Measurements from ENCODE around the gene DYRK3. TPM values are rescaled to one million over a fixed set of nuclear protein-coding genes. Genes with fewer than 3 reads are reported as not detected.

The DYRK3 gene
- total and polyA plus RNA-seq, 10 donors = 0.65 to 6.6 (median 2.8) TPM

DNA sequence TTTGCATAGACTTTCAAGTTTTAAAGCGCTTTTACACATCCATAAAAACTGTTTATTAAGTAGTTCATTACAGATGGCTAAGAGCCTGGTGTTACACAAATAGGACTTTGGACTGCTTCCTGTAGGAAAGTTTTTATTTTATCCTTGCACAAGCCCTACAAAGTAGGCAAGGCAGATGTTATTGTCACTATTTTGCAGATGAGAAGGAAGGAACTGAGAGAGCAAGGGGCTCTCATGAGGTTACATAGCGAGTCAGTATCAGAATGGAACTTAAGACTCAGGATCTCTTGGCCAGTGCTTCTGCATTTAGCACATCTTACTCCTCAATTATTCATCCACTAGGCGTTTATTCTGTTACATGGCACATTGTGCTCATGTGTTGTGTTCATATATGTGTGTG lies 46.8 kb downstream of the DYRK3 start:
- H3K4me1 ChIP-seq = peaks cover 10 to 79% (median 57%) of the 10 kb centered on the region in 6 donors
- intact Hi-C loops (cut with DNase I; ENCODE audit: low total_unique reads) = no loop called here
- 45 to 72% (median 58%) methylated on average over 3 of the region's 3 CpGs for WGBS, 5 donors
- TF ChIP-seq, protein P1, sequence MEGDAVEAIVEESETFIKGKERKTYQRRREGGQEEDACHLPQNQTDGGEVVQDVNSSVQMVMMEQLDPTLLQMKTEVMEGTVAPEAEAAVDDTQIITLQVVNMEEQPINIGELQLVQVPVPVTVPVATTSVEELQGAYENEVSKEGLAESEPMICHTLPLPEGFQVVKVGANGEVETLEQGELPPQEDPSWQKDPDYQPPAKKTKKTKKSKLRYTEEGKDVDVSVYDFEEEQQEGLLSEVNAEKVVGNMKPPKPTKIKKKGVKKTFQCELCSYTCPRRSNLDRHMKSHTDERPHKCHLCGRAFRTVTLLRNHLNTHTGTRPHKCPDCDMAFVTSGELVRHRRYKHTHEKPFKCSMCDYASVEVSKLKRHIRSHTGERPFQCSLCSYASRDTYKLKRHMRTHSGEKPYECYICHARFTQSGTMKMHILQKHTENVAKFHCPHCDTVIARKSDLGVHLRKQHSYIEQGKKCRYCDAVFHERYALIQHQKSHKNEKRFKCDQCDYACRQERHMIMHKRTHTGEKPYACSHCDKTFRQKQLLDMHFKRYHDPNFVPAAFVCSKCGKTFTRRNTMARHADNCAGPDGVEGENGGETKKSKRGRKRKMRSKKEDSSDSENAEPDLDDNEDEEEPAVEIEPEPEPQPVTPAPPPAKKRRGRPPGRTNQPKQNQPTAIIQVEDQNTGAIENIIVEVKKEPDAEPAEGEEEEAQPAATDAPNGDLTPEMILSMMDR (IDR thresholded peaks at IDR 0.05 in 8 of 11, conservative IDR thresholded peaks at IDR 0.05 in 3 of 11) = no peak
- TF ChIP-seq POLR2AphosphoS5 (IDR thresholded peaks at IDR 0.05) (no peak), POLR2A (IDR thresholded peaks at IDR 0.05) (no peak)
- no peak overlapping the region for H3K27ac ChIP-seq
- no peak overlapping the region for H3K4me3 ChIP-seq
- H3K36me3 ChIP-seq = no peaks in the 10 kb centered on the region
- no peaks in the 10 kb centered on the region for H3K27me3 ChIP-seq (replicated peaks in 1 of 7)
- DNase-seq = no peak
- no peaks in the 10 kb centered on the region for H3K9me3 ChIP-seq

DNA sequence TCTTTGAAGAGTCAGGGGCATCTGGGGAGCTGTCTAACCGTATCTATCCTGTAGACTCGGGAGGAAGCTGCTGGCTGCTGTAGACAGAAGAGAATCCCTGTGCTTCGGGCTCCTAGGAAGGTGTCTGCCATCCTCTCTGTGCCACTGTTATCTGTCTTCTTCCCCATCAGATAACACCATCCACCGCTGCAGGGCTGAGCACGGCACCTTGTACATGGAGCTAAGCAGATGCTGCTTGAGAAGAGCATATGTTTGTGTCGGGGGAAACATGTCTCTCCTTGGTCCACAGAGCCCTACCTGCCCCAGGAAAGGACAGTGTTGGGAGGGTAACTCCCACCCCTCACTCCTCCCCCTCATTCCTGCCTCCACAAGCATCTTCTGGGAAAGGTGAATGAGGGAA lies 48.0 kb downstream of the DYRK3 start:
- H3K36me3 ChIP-seq = no peaks in the 10 kb centered on the region
- WGBS, 5 donors = 84 to 92% (median 89%) methylated on average over 6 of the region's 6 CpGs
- DNase-seq = no peak
- H3K27me3 ChIP-seq (replicated peaks in 1 of 7) = no peaks in the 10 kb centered on the region
- H3K27ac ChIP-seq = no peak overlapping the region
- no peak overlapping the region for H3K4me3 ChIP-seq
- TF ChIP-seq POLR2A (IDR thresholded peaks at IDR 0.05) (no peak), POLR2AphosphoS5 (IDR thresholded peaks at IDR 0.05) (no peak)
- TF ChIP-seq, protein P1 (IDR thresholded peaks at IDR 0.05 in 8 of 11, conservative IDR thresholded peaks at IDR 0.05 in 3 of 11) = no peak
- peaks cover 18 to 88% (median 69%) of the 10 kb centered on the region in 6 donors for H3K4me1 ChIP-seq
- intact Hi-C loops (cut with DNase I; ENCODE audit: low total_unique reads) = no loop called here
- H3K9me3 ChIP-seq = no peaks in the 10 kb centered on the region

DNA sequence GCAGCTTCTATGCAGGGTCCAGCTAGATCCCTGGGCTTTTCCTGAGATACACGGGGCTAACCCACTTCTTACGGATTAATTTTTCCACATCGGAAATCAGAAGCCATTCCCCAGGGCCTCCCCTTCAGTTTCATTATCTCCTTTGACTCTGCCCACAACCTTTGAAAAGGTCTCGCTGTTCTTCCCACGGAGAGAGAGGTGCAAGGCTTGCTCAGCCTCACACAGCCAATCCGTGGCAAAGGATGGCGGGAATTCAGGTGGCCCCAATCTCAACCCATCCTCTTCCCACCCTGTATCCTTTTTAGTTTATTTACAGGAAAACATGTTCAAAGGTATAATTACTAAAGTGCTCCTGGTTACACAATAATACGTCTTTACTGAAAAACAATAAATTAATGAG lies 48.7 kb downstream of the DYRK3 start:
- intact Hi-C loops (cut with DNase I; ENCODE audit: low total_unique reads) = no loop called here
- Histone ChIP-seq H3K9me3 (no peaks in the 10 kb centered on the region), H3K27me3 (replicated peaks in 1 of 7) (no peaks in the 10 kb centered on the region), H3K36me3 (peaks cover 0 to 3% (median 0%) of the 10 kb centered on the region in 6 donors), H3K27ac (peak overlapping the region in 3 of 8 donors; percentile 98 to 99 (median 99)), H3K4me1 (peaks cover 20 to 88% (median 71%) of the 10 kb centered on the region in 6 donors), H3K4me3 (peak overlapping the region in 6 of 8 donors; percentile 24 to 88 (median 78))
- 56 to 66% (median 57%) methylated on average over 8 of the region's 8 CpGs for WGBS, 5 donors
- no peak for DNase-seq
- TF ChIP-seq POLR2A (IDR thresholded peaks at IDR 0.05) = no peak
- TF ChIP-seq POLR2AphosphoS5 (IDR thresholded peaks at IDR 0.05) = no peak
- TF ChIP-seq, protein P1 (IDR thresholded peaks at IDR 0.05 in 8 of 11, conservative IDR thresholded peaks at IDR 0.05 in 3 of 11) = no peak

- peaks cover 0 to 8% (median 0%) of the 10 kb centered on the region in 6 donors for H3K36me3 ChIP-seq
- DNase-seq = peak; percentile 94
- TF ChIP-seq POLR2A (IDR thresholded peaks at IDR 0.05) = peak in 1 of 3 donors; percentile 18
- TF ChIP-seq POLR2AphosphoS5 (IDR thresholded peaks at IDR 0.05) = peak; percentile 80 to 87 (median 85)
- TF ChIP-seq, protein P1 (IDR thresholded peaks at IDR 0.05 in 8 of 11, conservative IDR thresholded peaks at IDR 0.05 in 3 of 11) = no peak
- H3K27ac ChIP-seq = peak within 1 kb of the TSS; percentile 88 to 99 (median 96)
- H3K4me3 ChIP-seq = peak within 1 kb of the TSS; percentile 68 to 88 (median 80)
- 1% methylated on average over 18 to 82 of the region's 82 CpGs for WGBS, 5 donors
- H3K4me1 ChIP-seq = peaks cover 27 to 88% (median 72%) of the 10 kb centered on the region in 6 donors
- H3K27me3 ChIP-seq (replicated peaks in 1 of 7) = no peaks in the 10 kb centered on the region
- intact Hi-C loops (cut with DNase I; ENCODE audit: low total_unique reads) = no loop called here
- no peaks in the 10 kb centered on the region for H3K9me3 ChIP-seq
Measured at GRCh38 chr1:206684478-206685333, 49.4 kb downstream of the DYRK3 start, which contains the start of gene MAPKAPK2. Gene MAPKAPK2, plus strand, starts transcription at chr1:206684905. Its CDS starts 325 bp downstream, at chr1:206685230.
